Nucleus accumbens (tissue), 56 donors: ENCODE data around the gene HOXC11.
A peak's percentile ranks its signal among the peaks of the same experiment; 100 is the strongest.

Source experiments
- DNase-seq, 56 donors: peaks; one replicate each; lab custom pipeline; 2025; lab: John Stamatoyannopoulos, UW

Gene HOXC11

GRCh38 chr12:53995378-53996239 lies 22.7 kb downstream of the HOXC11 start:
- DNase-seq = peak in 1 of 56 donors; percentile 2

- DNase-seq = no peak
Measured at GRCh38 chr12:53996240-53997203, 23.6 kb downstream of the HOXC11 start.

- no peak for DNase-seq
Measured at GRCh38 chr12:53997204-53998109, 24.5 kb downstream of the HOXC11 start.

- DNase-seq = no peak
Measured at GRCh38 chr12:53998110-53998899, 25.4 kb downstream of the HOXC11 start.

- no peak for DNase-seq
Measured at GRCh38 chr12:53998900-53999236, 25.9 kb downstream of the HOXC11 start.

GRCh38 chr12:53999559-54000115 lies 26.7 kb downstream of the HOXC11 start:
- DNase-seq = no peak

- DNase-seq = no peak
Measured at GRCh38 chr12:54000116-54001114, 27.5 kb downstream of the HOXC11 start, which contains the start of gene HOXC9. HOXC9 (plus strand) TSS chr12:54000161; CDS start chr12:54000189, 28 bp downstream.

- DNase-seq = no peak
Measured at GRCh38 chr12:54001283-54002187, 28.6 kb downstream of the HOXC11 start.

GRCh38 chr12:54002278-54002914 lies 29.5 kb downstream of the HOXC11 start:
- DNase-seq = no peak

GRCh38 chr12:54002915-54003389 lies 30.0 kb downstream of the HOXC11 start:
- no peak for DNase-seq

- DNase-seq = no peak
Measured at GRCh38 chr12:54003625-54004024, 30.7 kb downstream of the HOXC11 start.

- DNase-seq = no peak
Measured at GRCh38 chr12:54004063-54004840, 31.3 kb downstream of the HOXC11 start.

GRCh38 chr12:54004841-54005530 lies 32.1 kb downstream of the HOXC11 start:
- DNase-seq = no peak

GRCh38 chr12:54005531-54005852 lies 32.6 kb downstream of the HOXC11 start:
- DNase-seq = no peak
